ENCODE results near the gene DPH5.

The DPH5 gene

GRCh38 chr1:101065575-101065974 is 40.0 kb upstream of the DPH5 start:
- no peak for DNase-seq (ENCODE audit: extremely low spot score)
- POLR2A ChIA-PET: no interaction called here
- TF ChIP-seq L3MBTL2 (conservative IDR thresholded peaks at IDR 0.05) (no peak), HDGF (IDR thresholded peaks at IDR 0.05; ENCODE audit: borderline replicate concordance) (no peak), ARNT (IDR thresholded peaks at IDR 0.05) (no peak), SUZ12 (IDR thresholded peaks at IDR 0.05) (no peak), TARDBP (IDR thresholded peaks at IDR 0.05) (no peak), FOXK2 (IDR thresholded peaks at IDR 0.05) (no peak), ELF4 (IDR thresholded peaks at IDR 0.05) (no peak), FOXA1 (IDR thresholded peaks at IDR 0.05) (no peak), SP1 (IDR thresholded peaks at IDR 0.05) (no peak)
- CTCF ChIA-PET: no interaction called here

DNA sequence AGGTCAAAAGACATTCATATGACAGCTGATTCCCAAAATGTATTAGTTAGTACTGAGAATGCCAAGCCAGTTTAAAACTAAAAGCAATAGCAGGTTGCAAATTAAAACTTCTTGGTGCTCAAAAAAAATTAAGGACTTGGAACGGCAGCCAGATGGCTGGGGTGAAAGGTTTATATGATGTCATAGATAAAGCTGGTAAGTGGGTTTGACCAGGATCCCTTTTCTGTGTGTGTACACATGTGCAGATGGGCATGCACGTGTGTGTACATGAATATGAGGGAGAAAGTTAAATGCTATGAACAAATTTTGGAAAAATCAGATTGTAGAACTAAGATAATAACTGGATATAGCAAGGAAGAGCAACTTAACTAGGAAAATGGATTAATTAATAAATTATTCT is 39.1 kb upstream of the DPH5 start:
- DNase-seq (ENCODE audit: extremely low spot score): no peak
- CTCF ChIA-PET: interaction anchor here (0.7 kb wide), 1 partner anchor 293 kb away, joined by 3 read pairs; no protein-coding TSS in a partner anchor

GRCh38 chr1:101060992-101061391 is 35.4 kb upstream of the DPH5 start:
- ChIA-PET CTCF (no interaction called here), POLR2A (no interaction called here)
- no peak for DNase-seq (ENCODE audit: extremely low spot score)
- TF ChIP-seq NFRKB (IDR thresholded peaks at IDR 0.05) (no peak), TARDBP (IDR thresholded peaks at IDR 0.05) (no peak), CTBP1 (IDR thresholded peaks at IDR 0.05; ENCODE audit: borderline replicate concordance) (no peak), FOXK2 (IDR thresholded peaks at IDR 0.05) (no peak), ARNT (IDR thresholded peaks at IDR 0.05) (no peak), ZNF384 (IDR thresholded peaks at IDR 0.05) (no peak), HDGF (IDR thresholded peaks at IDR 0.05; ENCODE audit: borderline replicate concordance) (no peak), SP1 (IDR thresholded peaks at IDR 0.05) (no peak), L3MBTL2 (conservative IDR thresholded peaks at IDR 0.05) (no peak), BHLHE40 (IDR thresholded peaks at IDR 0.05; ENCODE audit: borderline replicate concordance) (no peak), SUZ12 (IDR thresholded peaks at IDR 0.05) (no peak)
- TF ChIP-seq, protein P1, sequence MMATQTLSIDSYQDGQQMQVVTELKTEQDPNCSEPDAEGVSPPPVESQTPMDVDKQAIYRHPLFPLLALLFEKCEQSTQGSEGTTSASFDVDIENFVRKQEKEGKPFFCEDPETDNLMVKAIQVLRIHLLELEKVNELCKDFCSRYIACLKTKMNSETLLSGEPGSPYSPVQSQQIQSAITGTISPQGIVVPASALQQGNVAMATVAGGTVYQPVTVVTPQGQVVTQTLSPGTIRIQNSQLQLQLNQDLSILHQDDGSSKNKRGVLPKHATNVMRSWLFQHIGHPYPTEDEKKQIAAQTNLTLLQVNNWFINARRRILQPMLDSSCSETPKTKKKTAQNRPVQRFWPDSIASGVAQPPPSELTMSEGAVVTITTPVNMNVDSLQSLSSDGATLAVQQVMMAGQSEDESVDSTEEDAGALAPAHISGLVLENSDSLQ (IDR thresholded peaks at IDR 0.05): no peak

More for the DNA sequence above, 39.1 kb upstream of the DPH5 start:
- POLR2A ChIA-PET: no interaction called here
- TF ChIP-seq BHLHE40 (IDR thresholded peaks at IDR 0.05; ENCODE audit: borderline replicate concordance) (no peak), FOXA1 (IDR thresholded peaks at IDR 0.05) (no peak), LEF1 (IDR thresholded peaks at IDR 0.05; ENCODE audit: borderline replicate concordance) (no peak), ZNF384 (IDR thresholded peaks at IDR 0.05) (no peak), L3MBTL2 (conservative IDR thresholded peaks at IDR 0.05) (no peak), ELF4 (IDR thresholded peaks at IDR 0.05) (no peak), FOXK2 (IDR thresholded peaks at IDR 0.05) (no peak), TARDBP (IDR thresholded peaks at IDR 0.05) (no peak), SUZ12 (IDR thresholded peaks at IDR 0.05) (no peak), CTBP1 (IDR thresholded peaks at IDR 0.05; ENCODE audit: borderline replicate concordance) (no peak), FOXM1 (IDR thresholded peaks at IDR 0.05; ENCODE audit: borderline replicate concordance) (no peak), SP1 (IDR thresholded peaks at IDR 0.05) (no peak)

DNA sequence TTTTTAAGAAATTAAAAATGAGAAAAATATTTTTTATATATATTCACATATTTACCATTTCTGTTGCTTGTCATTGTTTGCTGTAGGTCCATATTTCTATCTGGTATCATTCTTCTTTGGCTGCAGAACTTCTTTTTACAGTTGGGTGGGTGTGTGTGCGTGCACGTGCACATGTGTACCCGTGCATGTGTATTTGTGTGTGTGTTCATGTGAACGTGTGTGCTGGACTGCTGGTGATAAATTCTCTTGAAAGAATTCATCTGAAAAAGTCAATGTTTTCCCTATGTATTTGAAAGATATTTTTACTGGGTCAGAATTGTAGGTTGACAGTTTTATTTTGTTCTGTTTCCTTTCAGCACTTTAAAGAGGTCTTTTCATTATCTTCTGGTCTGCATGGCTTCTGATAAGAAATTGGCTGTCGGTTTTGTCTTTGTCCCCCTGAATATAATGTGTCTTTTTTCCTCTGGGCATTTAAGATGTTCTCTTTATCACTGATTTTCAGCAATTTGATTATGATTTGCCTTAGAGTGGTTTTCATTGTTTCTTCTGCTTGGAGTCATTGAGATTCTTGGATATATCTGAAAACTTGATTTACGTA is 34.5 kb upstream of the DPH5 start:
- no peak for DNase-seq (ENCODE audit: extremely low spot score)
- TF ChIP-seq FOXA1 (IDR thresholded peaks at IDR 0.05) (no peak), SUZ12 (IDR thresholded peaks at IDR 0.05) (no peak), CTBP1 (IDR thresholded peaks at IDR 0.05; ENCODE audit: borderline replicate concordance) (no peak), ARNT (IDR thresholded peaks at IDR 0.05) (no peak), HDGF (IDR thresholded peaks at IDR 0.05; ENCODE audit: borderline replicate concordance) (no peak), FOXK2 (IDR thresholded peaks at IDR 0.05) (no peak), BHLHE40 (IDR thresholded peaks at IDR 0.05; ENCODE audit: borderline replicate concordance) (no peak)
- CTCF ChIA-PET: no interaction called here
- POLR2A ChIA-PET: no interaction called here

DNA sequence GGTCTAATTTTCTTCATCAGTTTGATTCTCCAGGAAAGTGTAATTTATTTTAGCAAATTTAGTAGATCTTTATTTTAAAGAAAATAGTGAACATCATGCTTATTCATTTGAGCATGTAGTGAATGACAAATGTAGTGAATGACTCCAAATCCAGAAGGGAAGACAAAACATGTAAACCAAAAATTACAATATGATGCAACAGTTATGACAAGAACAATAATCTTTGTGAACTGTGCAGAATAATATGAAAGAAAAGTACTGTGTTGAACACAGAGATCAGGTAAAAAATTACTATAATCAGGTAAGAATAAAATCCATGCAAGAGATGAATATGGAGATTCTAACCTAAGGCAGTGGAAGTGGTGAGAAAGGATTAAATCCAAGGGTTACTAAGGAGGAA is 30.0 kb upstream of the DPH5 start:
- DNase-seq (ENCODE audit: extremely low spot score): no peak
- ChIA-PET CTCF (no interaction called here), POLR2A (no interaction called here)
- no peak for TF ChIP-seq ELF4 (IDR thresholded peaks at IDR 0.05)
- no peak for TF ChIP-seq NFRKB (IDR thresholded peaks at IDR 0.05)
- TF ChIP-seq FOXK2 (IDR thresholded peaks at IDR 0.05): no peak
- TF ChIP-seq TARDBP (IDR thresholded peaks at IDR 0.05): no peak
- TF ChIP-seq FOXA1 (IDR thresholded peaks at IDR 0.05): no peak
- TF ChIP-seq ZNF384 (IDR thresholded peaks at IDR 0.05): no peak
- TF ChIP-seq HDGF (IDR thresholded peaks at IDR 0.05; ENCODE audit: borderline replicate concordance): no peak
- no peak for TF ChIP-seq LEF1 (IDR thresholded peaks at IDR 0.05; ENCODE audit: borderline replicate concordance)
- TF ChIP-seq BHLHE40 (IDR thresholded peaks at IDR 0.05; ENCODE audit: borderline replicate concordance): no peak
- TF ChIP-seq SUZ12 (IDR thresholded peaks at IDR 0.05): no peak
- TF ChIP-seq FOXM1 (IDR thresholded peaks at IDR 0.05; ENCODE audit: borderline replicate concordance): no peak
- TF ChIP-seq, protein P1 (IDR thresholded peaks at IDR 0.05): no peak
- TF ChIP-seq ARNT (IDR thresholded peaks at IDR 0.05): no peak
- TF ChIP-seq L3MBTL2 (conservative IDR thresholded peaks at IDR 0.05): no peak
- no peak for TF ChIP-seq CTBP1 (IDR thresholded peaks at IDR 0.05; ENCODE audit: borderline replicate concordance)
- no peak for TF ChIP-seq SP1 (IDR thresholded peaks at IDR 0.05)

GRCh38 chr1:101051688-101052638 is 26.4 kb upstream of the DPH5 start:
- TF ChIP-seq FOXA1 (IDR thresholded peaks at IDR 0.05): no peak
- TF ChIP-seq LEF1 (IDR thresholded peaks at IDR 0.05; ENCODE audit: borderline replicate concordance): no peak
- TF ChIP-seq SUZ12 (IDR thresholded peaks at IDR 0.05): no peak
- TF ChIP-seq ZNF384 (IDR thresholded peaks at IDR 0.05): no peak
- POLR2A ChIA-PET: no interaction called here
- DNase-seq (ENCODE audit: extremely low spot score): no peak
- CTCF ChIA-PET: interaction anchor here (0.6 kb wide), 1 partner anchor 9 kb away, joined by 3 read pairs; no protein-coding TSS in a partner anchor
